IPS-15b (cell line): ENCODE results near the gene ILKAP.

Experiments used
- H3K27me3 ChIP-seq: one replicate; pipeline ENCODE4 v1.6.1; 2013; ENCODE audit warnings: low read length; ENCODE audit not compliant: control insufficient read depth, insufficient read depth
- H3K36me3 ChIP-seq: one replicate; pipeline ENCODE4 v1.6.1; 2013; ENCODE audit warnings: low read length; ENCODE audit not compliant: control insufficient read depth, insufficient read depth
- H3K4me1 ChIP-seq: one replicate; pipeline ENCODE4 v1.6.1; 2013; ENCODE audit warnings: mild to moderate bottlenecking, low read length; ENCODE audit not compliant: control insufficient read depth, insufficient read depth
- H3K4me3 ChIP-seq: one replicate; pipeline ENCODE4 v1.5.1; 2013; ENCODE audit warnings: low read depth, low read length
- H3K9ac ChIP-seq: one replicate; pipeline ENCODE4 v1.6.1; 2013; ENCODE audit warnings: low read depth, mild to moderate bottlenecking, low read length
- H3K9me3 ChIP-seq: one replicate; pipeline ENCODE4 v1.6.1; 2013; ENCODE audit warnings: mild to moderate bottlenecking, low read length; ENCODE audit not compliant: control insufficient read depth, insufficient read depth

ILKAP gene

DNA sequence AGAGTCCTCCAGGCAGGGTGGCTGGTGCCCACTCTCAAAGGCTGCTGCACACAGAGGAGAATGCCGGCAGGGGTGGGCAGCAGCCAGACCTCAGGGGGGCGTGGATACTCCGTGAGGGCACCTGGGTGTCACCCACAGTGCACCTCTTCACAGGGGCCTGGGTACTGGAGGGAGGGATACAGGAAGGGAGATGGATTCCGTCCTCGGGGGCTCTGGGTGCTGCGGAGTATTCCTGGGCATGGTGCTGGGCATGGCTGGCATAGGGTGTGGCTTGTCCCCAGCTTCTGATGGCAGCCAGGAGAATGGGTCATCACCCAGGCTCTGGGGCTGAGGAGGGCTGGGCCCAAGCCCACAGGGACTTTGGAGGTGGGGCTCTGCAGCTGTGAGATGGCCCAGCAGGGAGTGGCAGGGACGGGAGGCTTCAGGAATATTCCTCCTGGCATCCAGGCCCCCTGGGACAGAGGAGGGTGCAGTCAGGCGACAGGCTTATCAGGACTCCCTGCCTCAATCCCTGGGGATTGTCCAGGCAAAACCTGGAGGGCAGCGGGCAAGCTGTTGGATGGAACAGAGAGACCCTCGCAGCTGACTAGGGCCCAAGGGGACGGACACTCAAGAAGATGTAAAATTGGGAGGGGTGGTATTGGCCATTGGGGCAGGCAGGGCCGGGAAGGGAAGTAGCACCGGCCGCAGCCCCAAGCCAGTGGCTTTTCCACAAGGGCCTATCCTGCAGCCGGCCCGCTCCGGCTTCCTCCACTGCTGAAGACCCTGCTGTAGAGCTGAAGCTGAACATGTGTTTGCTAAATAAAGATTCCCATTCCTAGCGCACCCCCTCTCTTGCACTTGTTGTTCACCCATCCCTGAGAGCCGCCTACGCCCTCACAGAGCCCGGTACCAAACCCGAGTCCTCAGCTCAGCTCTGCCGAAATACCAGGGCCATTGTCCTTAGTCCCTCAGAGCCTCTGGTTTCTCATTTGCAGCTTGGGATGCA, 70.7 kb downstream of the ILKAP start:
- H3K4me1 ChIP-seq = no peaks in the 10 kb centered on the region
- H3K27me3 ChIP-seq = no peaks in the 10 kb centered on the region
- no peak overlapping the region for H3K9ac ChIP-seq
- no peaks in the 10 kb centered on the region for H3K36me3 ChIP-seq
- H3K9me3 ChIP-seq = no peaks in the 10 kb centered on the region
- H3K4me3 ChIP-seq = no peak overlapping the region

DNA sequence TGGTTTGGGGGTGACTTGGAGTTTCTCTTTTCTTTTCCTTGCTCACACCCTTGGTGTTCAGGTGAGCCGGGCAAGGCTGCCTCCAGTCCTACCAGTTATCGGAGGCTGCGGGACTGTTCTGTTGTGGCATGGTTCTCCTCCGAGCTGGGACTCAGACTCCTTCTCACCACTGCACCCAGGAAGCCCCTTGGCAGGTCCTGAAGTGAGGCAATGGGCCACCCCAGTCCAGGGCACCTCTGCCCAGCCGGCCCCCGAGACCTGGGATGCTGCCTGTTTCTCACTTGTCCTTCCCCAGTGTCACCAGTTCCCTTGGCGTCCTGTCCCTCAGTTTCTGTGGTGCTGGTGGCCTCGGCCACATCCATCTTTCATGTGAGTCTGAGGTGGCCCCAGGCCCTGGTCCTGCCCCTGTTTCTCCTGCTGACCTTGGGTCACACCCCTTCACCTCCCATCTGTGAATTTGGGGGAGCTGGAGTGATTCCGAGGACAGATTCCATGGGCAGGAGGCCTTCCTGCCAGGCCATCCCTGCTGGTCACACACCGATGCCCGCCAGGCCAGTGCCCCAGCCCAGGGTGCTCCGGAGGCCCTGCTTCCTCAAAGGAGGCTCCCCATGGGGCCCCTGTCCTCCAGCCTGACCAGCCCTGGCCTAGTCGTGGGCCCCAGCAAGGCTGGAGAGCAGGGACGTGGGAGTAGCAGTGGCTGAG, 71.6 kb downstream of the ILKAP start:
- no peak overlapping the region for H3K9ac ChIP-seq
- no peak overlapping the region for H3K4me3 ChIP-seq
- no peaks in the 10 kb centered on the region for H3K36me3 ChIP-seq
- H3K4me1 ChIP-seq = no peaks in the 10 kb centered on the region
- H3K27me3 ChIP-seq = no peaks in the 10 kb centered on the region
- H3K9me3 ChIP-seq = no peaks in the 10 kb centered on the region

DNA sequence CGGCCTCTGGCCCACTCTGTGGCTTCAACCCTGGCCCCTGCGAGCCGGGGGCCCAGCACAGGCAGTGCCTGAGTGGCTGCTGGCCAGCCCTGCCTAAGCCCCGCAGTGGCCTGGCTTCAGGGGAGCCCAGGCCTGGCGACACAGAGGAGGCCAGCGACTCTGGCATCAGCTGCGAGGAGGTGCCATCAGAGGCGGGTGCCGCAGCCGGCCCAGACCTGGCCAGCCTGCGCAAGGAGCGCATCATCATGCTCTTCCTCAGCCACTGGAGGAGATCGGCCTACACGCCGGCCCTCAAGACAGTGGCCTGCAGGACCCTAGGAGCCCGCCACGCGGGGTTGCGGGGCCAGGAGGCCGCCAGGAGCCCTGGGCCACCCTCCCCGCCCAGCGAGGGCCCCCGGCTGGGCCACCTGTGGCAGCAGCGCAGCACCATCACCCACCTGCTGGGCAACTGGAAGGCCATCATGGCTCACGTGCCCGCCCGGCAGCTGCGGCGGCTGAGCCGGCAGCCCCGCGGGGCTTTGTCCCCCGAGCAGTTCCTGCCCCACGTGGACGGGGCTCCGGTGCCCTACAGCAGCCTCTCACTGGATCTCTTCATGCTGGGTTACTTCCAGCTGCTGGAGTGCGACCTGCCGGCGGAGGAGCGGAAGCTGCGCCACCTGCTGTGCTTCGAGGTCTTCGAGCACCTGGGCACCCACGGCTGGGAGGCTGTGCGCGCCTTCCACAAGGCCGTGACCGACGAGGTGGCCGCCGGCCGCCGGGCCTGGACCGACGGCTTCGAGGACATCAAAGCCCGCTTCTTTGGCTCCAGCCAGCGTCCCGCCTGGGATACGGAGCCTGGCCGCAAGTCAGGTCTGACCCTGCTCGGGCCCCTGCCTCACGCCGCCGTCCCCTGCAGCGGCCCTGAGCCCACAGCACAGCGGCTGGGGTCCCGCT, 72.5 kb downstream of the ILKAP start:
- no peak overlapping the region for H3K9ac ChIP-seq
- no peaks in the 10 kb centered on the region for H3K36me3 ChIP-seq
- H3K27me3 ChIP-seq = no peaks in the 10 kb centered on the region
- H3K4me3 ChIP-seq = no peak overlapping the region
- no peaks in the 10 kb centered on the region for H3K4me1 ChIP-seq
- H3K9me3 ChIP-seq = no peaks in the 10 kb centered on the region

- H3K4me1 ChIP-seq = no peaks in the 10 kb centered on the region
- no peaks in the 10 kb centered on the region for H3K36me3 ChIP-seq
- no peak overlapping the region for H3K4me3 ChIP-seq
- no peak overlapping the region for H3K9ac ChIP-seq
- H3K9me3 ChIP-seq = no peaks in the 10 kb centered on the region
- H3K27me3 ChIP-seq = no peaks in the 10 kb centered on the region
These were observed 73.3 kb downstream of the ILKAP start for GRCh38 chr2:238130111-238130695.

DNA sequence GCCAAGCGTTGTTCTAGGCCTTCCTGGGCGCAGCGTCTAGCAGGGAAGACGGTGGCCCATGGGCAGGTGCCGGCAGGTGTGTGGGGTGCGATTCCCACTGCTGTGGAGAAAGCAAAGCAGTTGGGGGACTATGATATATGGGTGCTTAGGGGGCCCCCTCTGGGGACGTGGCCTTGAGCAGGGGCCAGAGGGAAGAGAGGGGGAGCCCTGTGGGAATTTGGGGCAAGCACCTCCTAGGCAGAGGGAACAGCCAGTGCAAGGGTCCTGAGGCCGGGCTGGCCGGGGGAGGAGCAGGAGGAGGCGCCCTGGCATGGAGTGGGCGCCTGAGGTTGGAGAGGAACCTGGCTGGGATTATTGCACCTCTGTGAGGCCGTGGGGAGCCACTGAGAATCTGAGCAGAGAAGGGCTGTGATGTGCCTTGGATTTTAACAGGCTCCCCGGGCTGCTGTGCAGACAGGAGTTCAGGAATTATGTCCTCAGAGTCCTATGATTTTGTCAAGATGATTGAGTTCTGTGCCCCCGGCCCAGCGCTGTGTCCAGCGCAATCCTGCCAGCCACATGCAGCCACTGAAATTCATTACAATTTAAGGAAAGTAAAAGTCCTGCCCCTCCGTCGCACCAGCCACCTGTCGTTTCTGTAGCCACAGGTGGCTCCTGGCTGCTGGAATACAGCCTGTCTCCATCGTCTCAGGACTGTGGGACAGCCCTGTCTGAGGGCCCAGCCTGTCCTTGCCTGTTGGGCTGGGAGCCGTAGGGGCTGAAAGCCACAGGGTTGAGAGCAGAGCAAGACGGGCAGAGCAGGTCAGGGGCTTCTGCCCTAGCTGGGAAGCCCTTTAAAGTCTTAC, 74.1 kb downstream of the ILKAP start:
- Histone ChIP-seq H3K27me3 (no peaks in the 10 kb centered on the region), H3K4me3 (no peak overlapping the region), H3K4me1 (no peaks in the 10 kb centered on the region), H3K9me3 (no peaks in the 10 kb centered on the region), H3K36me3 (no peaks in the 10 kb centered on the region), H3K9ac (no peak overlapping the region)

DNA sequence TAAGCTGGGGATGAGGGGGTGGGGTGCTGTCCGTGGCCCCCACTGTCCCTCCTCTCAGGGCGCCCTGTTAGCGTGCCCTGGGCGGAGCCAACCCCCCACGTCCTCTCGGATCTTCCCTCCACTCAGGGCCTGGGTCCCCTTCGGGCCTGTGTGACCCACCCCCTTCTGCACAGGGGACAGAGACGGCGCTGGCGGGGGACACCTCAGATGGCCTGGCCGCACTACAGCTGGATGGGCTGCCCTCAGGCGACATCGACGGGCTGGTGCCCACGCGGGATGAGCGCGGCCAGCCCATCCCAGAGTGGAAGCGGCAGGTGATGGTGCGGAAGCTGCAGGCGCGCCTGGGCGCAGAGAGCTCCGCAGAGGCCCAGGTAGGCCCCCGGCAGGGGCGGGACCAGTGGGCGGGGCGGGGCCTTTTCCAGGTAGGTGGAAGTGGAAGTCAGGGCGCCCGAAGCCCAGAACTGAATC, 74.9 kb downstream of the ILKAP start:
- Histone ChIP-seq H3K36me3 (no peaks in the 10 kb centered on the region), H3K9me3 (no peaks in the 10 kb centered on the region), H3K27me3 (no peaks in the 10 kb centered on the region), H3K4me3 (peak overlapping the region; percentile 18), H3K9ac (no peak overlapping the region), H3K4me1 (no peaks in the 10 kb centered on the region)

GRCh38 chr2:238128061-238128440, 75.4 kb downstream of the ILKAP start:
- Histone ChIP-seq H3K4me1 (no peaks in the 10 kb centered on the region), H3K9me3 (no peaks in the 10 kb centered on the region), H3K9ac (no peak overlapping the region), H3K36me3 (no peaks in the 10 kb centered on the region), H3K27me3 (no peaks in the 10 kb centered on the region), H3K4me3 (no peak overlapping the region)

GRCh38 chr2:238127165-238128060, 76.1 kb downstream of the ILKAP start:
- no peaks in the 10 kb centered on the region for H3K9me3 ChIP-seq
- H3K4me1 ChIP-seq = no peaks in the 10 kb centered on the region
- no peak overlapping the region for H3K4me3 ChIP-seq
- H3K36me3 ChIP-seq = no peaks in the 10 kb centered on the region
- no peaks in the 10 kb centered on the region for H3K27me3 ChIP-seq
- H3K9ac ChIP-seq = no peak overlapping the region

- Histone ChIP-seq H3K36me3 (no peaks in the 10 kb centered on the region), H3K9ac (no peak overlapping the region), H3K9me3 (no peaks in the 10 kb centered on the region), H3K4me3 (no peak overlapping the region), H3K27me3 (no peaks in the 10 kb centered on the region), H3K4me1 (no peaks in the 10 kb centered on the region)
These were observed 76.7 kb downstream of the ILKAP start for GRCh38 chr2:238126775-238127164.

- Histone ChIP-seq H3K27me3 (no peaks in the 10 kb centered on the region), H3K9ac (no peak overlapping the region), H3K4me1 (no peaks in the 10 kb centered on the region)
These were observed 77.2 kb downstream of the ILKAP start for GRCh38 chr2:238126338-238126737.

More at GRCh38 chr2:238126338-238126737, 77.2 kb downstream of the ILKAP start:
- H3K9me3 ChIP-seq = no peaks in the 10 kb centered on the region
- no peak overlapping the region for H3K4me3 ChIP-seq
- no peaks in the 10 kb centered on the region for H3K36me3 ChIP-seq
